ENCODE results near the gene ACACA. TPM values are rescaled to one million over a fixed set of nuclear protein-coding genes. Genes with fewer than 3 reads are reported as not detected.

Gene ACACA
- polyA plus RNA-seq, 1 donor = 24.6 TPM

DNA sequence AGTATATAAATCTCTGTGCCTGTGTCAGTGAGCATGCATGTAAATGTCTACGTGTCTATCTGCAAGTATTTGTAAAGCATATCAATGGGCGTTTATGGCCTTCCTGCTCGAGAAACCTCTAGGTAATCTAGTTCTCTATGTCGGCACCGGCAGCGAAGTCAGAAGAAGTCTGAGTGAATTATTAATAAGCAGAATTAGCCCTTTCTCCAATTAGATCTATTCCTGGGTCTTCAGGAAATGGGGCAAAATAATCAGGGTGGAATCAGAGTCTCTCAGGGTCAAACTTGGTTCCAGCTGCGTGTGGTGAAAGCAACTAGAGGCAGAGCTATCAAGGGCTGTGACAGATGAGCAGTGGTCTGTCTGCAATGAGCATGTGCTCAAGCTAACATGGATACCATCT, 30.9 kb downstream of the ACACA start, which contains the start of gene C17orf78:
TSS of gene C17orf78 (plus strand) at position 280 of the 400 bp plus-strand sequence. CDS start at position 388, 108 bp downstream.
- Histone ChIP-seq H3K27ac (ENCODE audit: low read length) (peak within 1 kb of the TSS; percentile 33), H3K4me3 (ENCODE audit: low read length) (no peak within 1 kb of the TSS), H3K9me3 (ENCODE audit: control insufficient read depth, low read depth, low read length) (no peaks in the 10 kb centered on the region), H3K27me3 (ENCODE audit: control insufficient read depth, insufficient read depth, low read length) (no peaks in the 10 kb centered on the region), H3K36me3 (ENCODE audit: control insufficient read depth, insufficient read depth, low read length) (no peaks in the 10 kb centered on the region), H3K4me1 (ENCODE audit: control insufficient read depth, insufficient read depth, low read length) (peaks cover 9% of the 10 kb centered on the region)
- DNase-seq = peak; percentile 39 to 81
- WGBS (ENCODE audit: insufficient coverage, low lambda C conversion rate) = no CpG with 5 or more reads among the region's 7 CpGs

- Histone ChIP-seq H3K36me3 (ENCODE audit: control insufficient read depth, insufficient read depth, low read length) (no peaks in the 10 kb centered on the region), H3K4me1 (ENCODE audit: control insufficient read depth, insufficient read depth, low read length) (peaks cover 6% of the 10 kb centered on the region), H3K27ac (ENCODE audit: low read length) (no peak overlapping the region), H3K27me3 (ENCODE audit: control insufficient read depth, insufficient read depth, low read length) (no peaks in the 10 kb centered on the region), H3K4me3 (ENCODE audit: low read length) (no peak overlapping the region), H3K9me3 (ENCODE audit: control insufficient read depth, low read depth, low read length) (no peaks in the 10 kb centered on the region)
- peak; percentile 73 to 82 for DNase-seq
- no CpG with 5 or more reads among the region's 4 CpGs for WGBS (ENCODE audit: insufficient coverage, low lambda C conversion rate)
Observed at GRCh38 chr17:37373530-37374159, 33.0 kb downstream of the ACACA start.

GRCh38 chr17:37368577-37368976, 38.1 kb downstream of the ACACA start:
- Histone ChIP-seq H3K4me3 (ENCODE audit: low read length) (no peak overlapping the region), H3K9me3 (ENCODE audit: control insufficient read depth, low read depth, low read length) (no peaks in the 10 kb centered on the region), H3K36me3 (ENCODE audit: control insufficient read depth, insufficient read depth, low read length) (no peaks in the 10 kb centered on the region), H3K27me3 (ENCODE audit: control insufficient read depth, insufficient read depth, low read length) (no peaks in the 10 kb centered on the region), H3K4me1 (ENCODE audit: control insufficient read depth, insufficient read depth, low read length) (no peaks in the 10 kb centered on the region), H3K27ac (ENCODE audit: low read length) (no peak overlapping the region)
- no peak for DNase-seq
- WGBS (ENCODE audit: insufficient coverage, low lambda C conversion rate) = no CpG with 5 or more reads among the region's 3 CpGs

DNA sequence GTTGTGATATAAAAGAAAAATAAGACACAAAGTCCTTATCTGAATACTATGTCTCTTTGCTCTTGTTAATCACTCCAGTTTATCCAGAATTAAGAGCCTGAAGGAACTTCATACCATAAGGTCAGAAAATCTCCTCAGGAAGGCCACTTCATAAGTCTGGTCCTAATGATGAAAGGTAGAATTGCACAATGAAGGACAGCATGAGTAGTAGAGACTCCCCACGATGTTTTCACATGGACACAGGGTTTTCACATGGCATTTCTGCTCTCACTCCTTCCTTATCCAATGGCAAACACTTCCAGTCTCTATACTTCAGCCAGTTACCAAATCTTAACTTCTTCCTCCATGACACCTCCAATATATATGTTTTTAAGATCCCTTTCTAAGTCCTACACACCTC, 41.0 kb downstream of the ACACA start:
- no CpG with 5 or more reads among the region's 1 CpG for WGBS (ENCODE audit: insufficient coverage, low lambda C conversion rate)
- Histone ChIP-seq H3K4me3 (ENCODE audit: low read length) (no peak overlapping the region), H3K27ac (ENCODE audit: low read length) (no peak overlapping the region), H3K4me1 (ENCODE audit: control insufficient read depth, insufficient read depth, low read length) (no peaks in the 10 kb centered on the region), H3K9me3 (ENCODE audit: control insufficient read depth, low read depth, low read length) (no peaks in the 10 kb centered on the region), H3K36me3 (ENCODE audit: control insufficient read depth, insufficient read depth, low read length) (no peaks in the 10 kb centered on the region), H3K27me3 (ENCODE audit: control insufficient read depth, insufficient read depth, low read length) (no peaks in the 10 kb centered on the region)
- DNase-seq = no peak

DNA sequence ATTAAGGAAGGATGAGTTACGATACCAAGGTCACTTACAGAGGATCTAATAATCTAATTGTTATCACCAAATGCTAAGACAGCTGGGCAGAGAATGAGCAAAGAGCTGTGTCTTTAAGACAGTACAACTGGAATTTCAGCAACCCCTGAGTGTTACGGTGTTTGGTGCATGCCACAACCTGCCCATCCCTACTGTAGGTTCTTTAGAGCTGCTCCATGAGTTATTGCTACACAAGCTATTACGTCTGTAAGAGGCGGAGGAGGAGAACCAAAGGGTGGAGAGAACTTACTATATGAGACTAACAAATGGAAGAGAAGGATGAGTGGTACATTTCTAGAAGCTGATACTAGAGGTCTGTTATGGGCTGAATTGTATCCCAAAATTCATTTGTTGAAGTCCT, 45.1 kb downstream of the ACACA start:
- no peaks in the 10 kb centered on the region for H3K9me3 ChIP-seq (ENCODE audit: control insufficient read depth, low read depth, low read length)
- no peak for DNase-seq
- peaks cover 10% of the 10 kb centered on the region for H3K4me1 ChIP-seq (ENCODE audit: control insufficient read depth, insufficient read depth, low read length)
- H3K27me3 ChIP-seq (ENCODE audit: control insufficient read depth, insufficient read depth, low read length) = no peaks in the 10 kb centered on the region
- H3K4me3 ChIP-seq (ENCODE audit: low read length) = no peak overlapping the region
- H3K27ac ChIP-seq (ENCODE audit: low read length) = no peak overlapping the region
- 79% methylated on average over 3 of the region's 4 CpGs for WGBS (ENCODE audit: insufficient coverage, low lambda C conversion rate)
- H3K36me3 ChIP-seq (ENCODE audit: control insufficient read depth, insufficient read depth, low read length) = no peaks in the 10 kb centered on the region

DNA sequence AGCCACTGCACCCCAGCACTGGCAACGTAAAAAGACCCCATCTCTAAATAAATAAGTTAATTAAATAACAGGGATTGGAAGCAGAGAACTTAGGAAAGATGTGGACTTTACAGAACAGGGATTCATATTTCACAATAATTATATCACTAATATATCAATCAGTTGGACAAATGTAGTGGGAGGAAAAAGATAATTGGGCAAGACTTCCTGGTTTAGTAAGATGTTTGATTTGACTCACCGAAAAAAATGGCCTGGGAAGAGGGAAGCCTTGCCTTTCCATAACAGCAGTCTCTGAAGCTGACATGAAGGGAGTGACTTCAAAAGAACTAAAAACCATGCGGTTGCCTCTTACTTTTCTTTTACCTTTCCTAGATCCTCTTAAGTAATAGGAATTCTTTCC, 46.0 kb downstream of the ACACA start:
- Histone ChIP-seq H3K27ac (ENCODE audit: low read length) (no peak overlapping the region), H3K9me3 (ENCODE audit: control insufficient read depth, low read depth, low read length) (no peaks in the 10 kb centered on the region), H3K27me3 (ENCODE audit: control insufficient read depth, insufficient read depth, low read length) (no peaks in the 10 kb centered on the region), H3K4me3 (ENCODE audit: low read length) (no peak overlapping the region), H3K4me1 (ENCODE audit: control insufficient read depth, insufficient read depth, low read length) (peaks cover 10% of the 10 kb centered on the region), H3K36me3 (ENCODE audit: control insufficient read depth, insufficient read depth, low read length) (no peaks in the 10 kb centered on the region)
- no CpG with 5 or more reads among the region's 3 CpGs for WGBS (ENCODE audit: insufficient coverage, low lambda C conversion rate)
- DNase-seq = no peak

GRCh38 chr17:37359682-37360188, 46.9 kb downstream of the ACACA start:
- no peaks in the 10 kb centered on the region for H3K9me3 ChIP-seq (ENCODE audit: control insufficient read depth, low read depth, low read length)
- WGBS (ENCODE audit: insufficient coverage, low lambda C conversion rate) = 60% methylated on average over 1 of the region's 18 CpGs
- no peak for DNase-seq
- H3K27me3 ChIP-seq (ENCODE audit: control insufficient read depth, insufficient read depth, low read length) = no peaks in the 10 kb centered on the region
- peaks cover 10% of the 10 kb centered on the region for H3K4me1 ChIP-seq (ENCODE audit: control insufficient read depth, insufficient read depth, low read length)
- H3K36me3 ChIP-seq (ENCODE audit: control insufficient read depth, insufficient read depth, low read length) = no peaks in the 10 kb centered on the region
- H3K27ac ChIP-seq (ENCODE audit: low read length) = peak overlapping the region; percentile 76
- peak overlapping the region; percentile 75 for H3K4me3 ChIP-seq (ENCODE audit: low read length)

DNA sequence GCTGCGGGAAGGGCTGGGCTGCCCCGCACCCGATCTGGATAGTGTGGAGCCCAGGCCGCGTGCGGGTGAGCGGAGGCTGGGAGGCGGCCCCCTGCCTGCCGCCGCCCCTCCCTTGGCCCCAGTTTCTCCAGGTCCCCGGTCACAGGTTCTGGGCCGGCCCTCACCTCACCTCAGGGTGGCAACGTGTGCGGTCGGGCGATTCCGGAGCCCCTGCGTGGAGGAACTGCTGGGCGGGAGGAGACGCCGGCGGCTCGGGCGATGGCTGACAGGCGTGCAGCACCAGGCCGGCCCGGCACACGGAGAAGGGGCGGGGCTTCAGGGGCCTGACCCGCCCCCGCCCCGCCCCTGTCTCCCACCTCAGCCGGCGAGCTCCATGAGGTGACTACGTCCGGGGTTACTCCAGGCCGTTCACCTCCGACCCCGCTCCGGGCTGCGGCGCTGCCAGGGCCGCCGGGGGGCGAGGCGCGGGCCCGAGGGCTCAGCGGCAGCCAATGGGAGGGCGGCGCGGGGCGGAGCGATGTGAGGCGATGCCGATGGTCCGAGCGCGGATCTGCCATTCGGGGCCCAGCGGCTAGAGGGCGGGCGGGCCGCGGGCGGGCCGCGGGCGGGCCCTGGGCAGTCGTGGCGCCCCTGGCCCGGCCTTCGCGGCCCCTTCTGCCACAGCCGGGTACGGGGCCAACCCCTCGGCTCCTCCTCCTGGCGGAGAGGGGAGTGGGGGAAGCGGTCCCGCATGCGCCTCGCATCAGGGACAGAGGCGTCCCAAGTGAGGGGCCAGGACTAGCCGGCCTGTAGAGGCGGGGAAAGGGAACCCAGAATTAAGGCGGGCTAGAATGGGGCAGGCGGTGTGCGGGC, 47.6 kb downstream of the ACACA start:
- Histone ChIP-seq H3K36me3 (ENCODE audit: control insufficient read depth, insufficient read depth, low read length) (no peaks in the 10 kb centered on the region), H3K4me3 (ENCODE audit: low read length) (peak overlapping the region; percentile 97), H3K27me3 (ENCODE audit: control insufficient read depth, insufficient read depth, low read length) (no peaks in the 10 kb centered on the region), H3K4me1 (ENCODE audit: control insufficient read depth, insufficient read depth, low read length) (peaks cover 10% of the 10 kb centered on the region), H3K27ac (ENCODE audit: low read length) (peak overlapping the region; percentile 84), H3K9me3 (ENCODE audit: control insufficient read depth, low read depth, low read length) (no peaks in the 10 kb centered on the region)
- DNase-seq = peak; percentile 91 to 95
- no CpG with 5 or more reads among the region's 88 CpGs for WGBS (ENCODE audit: insufficient coverage, low lambda C conversion rate)

DNA sequence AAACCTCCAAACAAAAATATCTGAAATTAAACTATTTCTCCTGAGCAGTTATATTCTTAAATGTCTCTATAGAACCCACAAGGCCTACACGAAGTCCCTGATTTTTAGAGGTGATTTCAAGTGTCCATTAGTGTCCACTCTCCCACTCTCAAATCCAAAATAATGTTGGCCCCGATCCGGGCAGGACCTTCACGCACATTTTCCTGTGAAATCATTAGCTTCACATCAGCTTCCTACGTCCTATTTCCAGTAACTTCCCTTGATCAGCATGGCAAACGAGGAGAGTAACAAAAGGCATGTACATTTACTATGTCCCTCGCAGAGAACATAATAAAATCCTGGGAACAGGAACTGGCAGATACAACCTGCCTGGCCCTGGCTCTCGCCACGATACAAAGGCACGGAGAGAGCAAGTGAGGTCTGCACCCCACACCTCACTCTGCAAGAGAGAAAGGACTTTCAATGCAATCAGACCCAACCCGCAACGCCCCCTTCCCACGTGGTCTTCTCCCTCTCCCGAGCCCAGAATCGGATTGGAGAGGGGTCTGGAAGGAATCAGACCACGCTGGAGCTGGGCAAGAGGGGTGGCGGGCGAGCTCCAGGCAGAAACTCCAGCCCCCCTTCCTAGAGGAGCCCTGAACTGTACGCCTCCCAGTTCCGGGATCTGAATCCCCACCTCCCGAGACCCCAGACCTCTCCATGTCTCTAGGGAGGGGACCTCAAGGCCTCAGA, 48.4 kb downstream of the ACACA start:
- peak overlapping the region; percentile 97 for H3K4me3 ChIP-seq (ENCODE audit: low read length)
- H3K27me3 ChIP-seq (ENCODE audit: control insufficient read depth, insufficient read depth, low read length) = no peaks in the 10 kb centered on the region
- no peaks in the 10 kb centered on the region for H3K36me3 ChIP-seq (ENCODE audit: control insufficient read depth, insufficient read depth, low read length)
- DNase-seq = peak; percentile 35 to 68
- H3K9me3 ChIP-seq (ENCODE audit: control insufficient read depth, low read depth, low read length) = no peaks in the 10 kb centered on the region
- 12% methylated on average over 3 of the region's 21 CpGs for WGBS (ENCODE audit: insufficient coverage, low lambda C conversion rate)
- peaks cover 10% of the 10 kb centered on the region for H3K4me1 ChIP-seq (ENCODE audit: control insufficient read depth, insufficient read depth, low read length)
- H3K27ac ChIP-seq (ENCODE audit: low read length) = peak overlapping the region; percentile 84

Data from large intestine (tissue), 3 donors.